SIG-M5 (cell line): ENCODE data around the gene ZNF235.
"Not testable (repeated sequence)": the region's sequence is repeated elsewhere in the genome, so short reads cannot be mapped to it uniquely, and the experiment has no call there.

Experiments
- DNase-seq: peaks from one replicate; lab custom pipeline; 2025; lab: John Stamatoyannopoulos, UW

The ZNF235 gene

DNA sequence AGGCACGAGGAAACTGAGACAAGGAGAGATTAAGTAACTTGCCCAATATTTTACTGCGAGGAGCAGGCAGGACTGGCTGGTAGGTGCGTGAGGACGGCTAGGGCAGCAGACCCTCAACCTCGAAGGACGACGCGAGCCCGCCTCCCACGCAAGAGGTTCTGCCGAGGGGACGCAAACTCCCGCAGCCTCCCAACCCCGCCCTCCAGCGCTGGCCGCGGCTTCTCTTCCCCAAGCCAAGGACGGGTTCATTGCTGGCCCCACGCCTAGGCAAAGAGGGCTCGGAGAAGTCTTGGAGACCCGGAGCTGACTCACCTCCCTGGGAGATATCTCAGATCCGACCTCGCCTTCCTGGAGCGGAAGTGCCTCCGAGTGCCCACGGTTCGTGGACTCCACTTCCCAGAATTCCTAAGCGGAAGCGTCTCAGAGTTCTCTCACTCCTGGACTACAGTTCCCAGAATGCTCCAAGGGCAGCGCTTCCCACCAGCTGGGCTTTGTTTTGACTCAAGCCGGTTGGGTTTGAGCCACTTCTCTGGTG lies at the start of gene ZNF235:
Gene ZNF235 (minus strand): TSS at position 367 of the 535 bp plus-strand sequence. CDS start 1,621 bp downstream, outside the sequence.
- peak; percentile 57 for DNase-seq

DNA sequence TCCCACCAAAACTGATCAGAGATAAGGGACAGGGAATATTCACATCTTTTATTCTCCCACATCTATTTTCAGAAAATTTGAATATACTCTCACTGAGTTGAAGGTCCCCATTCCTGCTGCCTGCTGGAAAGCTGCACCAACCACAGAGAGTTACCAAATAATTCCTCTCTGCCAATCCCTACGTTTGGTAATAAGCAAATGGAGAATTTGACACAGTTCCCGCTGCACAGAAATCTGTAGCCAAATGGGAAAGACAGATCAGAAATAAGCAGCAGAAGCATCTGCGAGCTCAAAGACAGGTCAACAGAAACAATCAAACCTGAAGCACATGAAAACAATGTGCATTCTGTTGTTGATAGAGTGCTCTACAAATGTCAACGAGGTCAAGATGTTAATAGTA lies 41.7 kb upstream of the ZNF235 start:
- no peak for DNase-seq

DNA sequence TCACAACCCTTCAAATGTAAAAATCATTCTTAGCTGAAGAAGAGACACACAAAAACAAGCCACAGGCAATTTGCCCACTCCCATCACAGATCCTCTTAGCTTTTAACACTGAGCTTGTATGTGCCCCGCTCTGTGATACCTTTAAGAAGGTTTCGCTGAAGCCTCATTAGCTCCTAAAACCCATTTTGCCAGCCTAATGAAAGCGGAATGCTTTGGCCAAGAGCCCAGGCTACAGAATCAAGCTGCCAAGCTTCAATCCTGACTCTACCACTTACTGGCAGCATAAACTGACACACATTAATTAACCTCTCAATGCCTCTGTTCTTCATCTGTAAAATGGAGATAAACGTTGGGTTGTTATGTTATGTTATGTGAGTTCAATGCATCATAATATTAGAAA lies 41.1 kb upstream of the ZNF235 start:
- DNase-seq, result no peak

DNA sequence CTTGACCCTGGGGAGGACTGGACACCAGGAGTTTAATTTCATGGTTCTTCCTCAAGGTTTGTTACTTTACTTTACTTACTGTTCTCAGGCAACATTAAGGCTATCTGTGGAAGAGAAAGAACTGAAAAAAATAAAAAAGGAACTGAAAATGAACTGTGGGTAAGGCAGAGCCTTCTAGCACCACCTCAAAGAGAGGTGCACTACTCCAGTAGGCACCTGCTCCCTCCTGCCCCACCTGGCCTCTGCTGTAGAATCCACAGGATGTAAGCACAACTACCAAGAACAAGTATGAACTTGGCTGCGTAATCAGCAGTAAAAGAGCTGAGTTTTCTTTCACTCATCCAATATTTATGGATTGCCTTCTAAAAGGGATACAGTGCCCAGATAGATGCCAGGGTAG lies 39.4 kb upstream of the ZNF235 start:
- no peak for DNase-seq

- DNase-seq, result no peak
Measured at GRCh38 chr19:44341794-44342193, 37.0 kb upstream of the ZNF235 start.

DNA sequence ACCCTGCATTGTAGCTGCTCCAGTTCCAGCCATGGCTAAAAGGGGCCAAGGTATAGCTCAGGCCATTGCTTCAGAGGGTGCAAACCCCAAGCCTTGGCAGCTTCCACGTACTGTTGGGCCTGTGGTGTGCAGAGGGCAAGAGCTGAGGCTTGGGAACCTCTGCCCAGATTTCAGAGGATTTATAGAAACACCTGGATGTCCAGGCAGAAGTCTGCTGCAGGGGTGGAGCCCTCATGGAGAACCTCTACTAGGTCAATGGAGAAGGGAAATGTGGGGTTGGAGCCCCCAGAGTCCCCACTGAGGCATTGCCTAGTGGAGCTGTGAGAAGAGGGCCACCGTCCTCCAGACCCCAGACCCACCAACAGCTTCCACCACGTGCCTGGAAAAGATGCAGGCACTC lies 29.8 kb upstream of the ZNF235 start:
- DNase-seq, result not testable (repeated sequence)

DNA sequence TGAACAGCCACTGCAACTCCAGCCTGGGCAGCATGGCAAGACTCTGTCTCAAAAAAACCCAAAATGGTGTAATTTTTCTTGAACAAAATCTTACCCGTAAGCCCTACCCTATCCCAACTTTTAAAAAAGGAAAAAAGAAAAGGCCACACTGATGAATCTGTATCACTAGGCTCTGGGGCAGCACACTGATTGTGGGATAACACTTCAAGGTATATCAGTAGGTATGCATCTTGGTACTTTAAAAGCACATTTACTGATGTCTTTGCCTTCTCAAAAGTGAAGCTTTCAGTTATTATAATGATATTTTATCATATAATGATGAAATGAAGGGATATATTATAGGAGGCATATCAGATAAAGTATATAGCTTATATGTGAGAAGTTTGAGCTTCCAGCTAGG lies 27.3 kb upstream of the ZNF235 start:
- DNase-seq, result no peak

DNA sequence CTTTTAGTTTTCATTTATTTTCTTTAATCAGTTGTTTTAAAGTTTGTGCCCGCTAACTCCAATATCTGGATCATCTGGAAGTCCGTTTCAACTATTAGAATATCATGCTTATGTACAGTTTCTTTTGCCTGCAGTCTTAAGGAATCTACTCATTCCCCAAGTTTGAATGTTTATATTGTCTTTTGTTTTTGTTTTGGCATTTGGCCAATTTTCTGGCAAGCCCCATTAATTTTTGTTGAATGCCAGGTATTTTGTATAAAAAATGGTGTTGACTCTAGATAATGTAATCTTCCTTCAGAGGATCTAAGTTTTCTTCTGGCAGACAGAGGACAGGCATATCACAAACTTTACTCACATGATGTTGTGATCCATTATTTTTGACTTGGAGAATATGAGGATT lies 11.1 kb upstream of the ZNF235 start:
- no peak for DNase-seq

- no peak for DNase-seq
Measured at GRCh38 chr19:44313231-44313630, 8.4 kb upstream of the ZNF235 start.

- DNase-seq, result no peak
Measured at GRCh38 chr19:44308011-44308410, 3.2 kb upstream of the ZNF235 start.

- DNase-seq, result no peak
Measured at GRCh38 chr19:44306283-44306682, 1.5 kb upstream of the ZNF235 start.

DNA sequence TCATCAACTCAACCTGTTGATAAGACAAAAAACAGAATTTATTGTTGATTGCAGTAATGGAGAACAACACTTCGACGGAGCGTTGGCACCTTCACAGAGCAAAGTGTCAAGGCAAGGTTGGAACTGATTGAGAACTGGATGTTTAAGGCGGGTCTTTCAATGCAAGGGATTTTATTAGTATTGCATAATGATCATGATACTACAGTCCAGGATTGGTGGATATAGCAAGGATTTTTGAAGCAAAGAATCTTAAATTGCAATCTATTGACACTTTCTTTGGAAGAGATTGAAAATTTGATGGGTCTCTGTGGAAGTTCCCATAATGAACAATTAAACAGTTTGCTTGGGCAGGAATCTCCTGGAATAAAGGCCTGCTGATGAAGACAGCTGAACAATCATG lies 632 bp upstream of the ZNF235 start:
- DNase-seq, result no peak

DNA sequence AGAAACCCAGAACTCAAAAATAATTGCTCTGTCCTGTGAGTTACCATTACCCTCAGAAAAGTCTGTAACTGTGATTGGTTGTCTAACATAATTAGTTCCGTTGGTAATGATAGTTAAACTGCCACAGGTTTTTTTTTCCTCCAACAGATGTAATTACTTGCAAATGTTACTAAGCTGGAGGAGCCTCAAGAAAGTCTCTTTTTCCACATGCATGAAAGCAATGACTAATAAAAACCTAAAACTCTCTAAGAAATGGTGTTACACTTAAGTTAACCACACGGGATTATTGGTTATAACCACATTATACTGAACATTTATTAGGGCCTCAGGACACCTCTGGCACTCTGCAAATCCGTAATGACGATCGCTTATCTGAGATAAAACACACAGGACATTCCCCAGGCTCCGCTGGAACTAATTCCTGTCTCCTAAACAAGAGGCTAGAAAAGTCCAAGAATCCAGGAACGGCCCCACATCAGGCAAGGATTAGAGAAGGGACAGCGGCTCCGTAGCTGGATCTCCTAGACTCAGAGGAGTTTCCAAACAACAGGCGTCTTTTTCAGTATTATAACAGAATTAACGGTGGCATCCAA lies 753 bp downstream of the ZNF235 start:
- DNase-seq, result no peak

DNA sequence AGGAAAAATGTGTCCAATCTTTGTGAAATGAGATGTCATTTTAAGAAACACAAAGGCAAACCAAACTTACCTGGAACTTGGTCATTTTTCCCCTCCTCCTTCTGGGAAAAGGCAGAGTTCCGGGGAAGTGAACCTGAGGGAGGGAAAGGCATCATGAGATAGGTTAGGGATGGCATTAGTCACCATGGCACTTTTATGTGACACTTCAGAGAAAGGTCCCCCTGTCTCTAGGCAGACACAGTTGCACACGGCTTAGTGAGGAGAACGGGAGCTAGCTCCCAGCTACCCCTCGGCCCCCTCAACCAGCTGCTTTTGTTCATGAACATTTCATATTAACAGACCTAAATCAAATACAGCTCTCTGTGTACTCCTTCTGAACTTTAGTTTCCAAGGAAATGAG lies 1.5 kb downstream of the ZNF235 start:
- no peak for DNase-seq

- DNase-seq, result no peak
Measured at GRCh38 chr19:44284968-44285367, 19.9 kb downstream of the ZNF235 start.

DNA sequence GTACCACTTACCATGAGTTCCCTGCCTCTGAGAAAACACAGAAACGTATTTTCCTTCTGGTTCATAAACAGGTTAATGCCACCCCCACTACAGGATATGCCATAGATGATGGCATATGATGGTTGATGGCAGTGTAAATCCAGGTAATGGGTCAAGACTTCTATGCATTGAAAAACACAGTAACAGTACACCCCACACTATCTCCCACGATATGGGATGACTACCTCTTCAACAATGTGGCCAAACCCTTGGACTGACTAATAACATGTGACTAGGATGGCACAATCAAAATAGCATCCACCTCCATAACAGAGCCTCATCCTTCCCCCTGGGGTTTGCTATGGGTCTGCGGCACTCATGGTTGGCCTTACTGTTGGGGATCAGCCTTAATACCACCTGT lies 22.0 kb downstream of the ZNF235 start:
- no peak for DNase-seq

DNA sequence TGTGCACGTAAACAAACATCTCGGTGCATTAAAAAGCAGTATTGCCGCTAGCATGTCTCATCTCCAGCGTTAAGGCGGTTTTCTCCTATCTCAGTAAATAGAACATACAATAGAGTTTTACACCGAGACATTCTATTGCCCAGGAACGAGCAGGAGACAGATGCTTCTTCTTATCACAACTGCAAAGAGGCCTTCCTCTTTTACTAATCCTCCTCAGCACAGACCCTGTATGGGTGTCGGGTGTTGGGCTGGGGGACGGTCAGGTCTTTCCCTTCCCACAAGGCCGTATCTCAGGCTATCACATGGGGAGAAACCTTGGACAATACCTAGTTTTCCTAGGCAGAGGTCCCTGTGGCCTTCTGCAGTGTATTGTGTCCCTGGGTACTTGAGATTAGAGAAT lies 23.9 kb downstream of the ZNF235 start:
- no peak for DNase-seq

- DNase-seq, result no peak
Measured at GRCh38 chr19:44278181-44278690, 26.6 kb downstream of the ZNF235 start.

- DNase-seq, result no peak
Measured at GRCh38 chr19:44277331-44277730, 27.5 kb downstream of the ZNF235 start.

DNA sequence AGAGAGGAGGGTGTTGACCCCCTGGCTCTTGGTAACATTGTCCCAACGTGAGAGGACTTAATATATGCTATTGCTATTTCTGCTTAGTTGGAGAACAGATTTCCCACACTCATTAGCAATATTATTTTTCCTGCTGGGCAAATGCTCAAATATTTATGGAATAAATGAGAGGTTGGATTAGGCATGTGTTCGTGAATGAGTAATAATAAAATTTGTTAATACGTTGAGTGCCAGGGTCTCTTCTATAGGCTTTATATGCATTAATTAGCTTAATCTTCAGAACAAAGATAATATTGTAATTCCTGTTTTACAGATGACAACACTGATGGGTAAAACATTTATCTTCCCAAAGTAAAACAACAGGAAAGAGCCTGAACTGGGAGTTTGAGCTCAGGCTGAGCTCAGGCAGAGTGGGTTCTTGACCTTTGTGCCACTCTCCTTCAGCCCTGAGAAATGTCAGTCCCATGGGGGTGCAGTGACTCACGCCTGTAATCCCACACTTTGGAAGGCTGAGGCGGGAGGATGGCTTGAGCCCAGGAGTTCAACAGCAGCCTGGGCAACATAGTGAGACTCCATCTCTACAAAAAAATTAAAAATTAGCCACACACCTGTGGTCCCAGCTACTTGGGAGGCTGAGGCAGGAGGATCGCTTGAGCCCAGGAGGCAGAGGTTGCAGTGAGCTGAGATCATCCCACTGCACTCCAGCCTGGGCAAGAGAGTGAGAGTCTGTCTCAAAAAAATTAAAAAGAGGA lies 44.0 kb downstream of the ZNF235 start:
- DNase-seq, result no peak

DNA sequence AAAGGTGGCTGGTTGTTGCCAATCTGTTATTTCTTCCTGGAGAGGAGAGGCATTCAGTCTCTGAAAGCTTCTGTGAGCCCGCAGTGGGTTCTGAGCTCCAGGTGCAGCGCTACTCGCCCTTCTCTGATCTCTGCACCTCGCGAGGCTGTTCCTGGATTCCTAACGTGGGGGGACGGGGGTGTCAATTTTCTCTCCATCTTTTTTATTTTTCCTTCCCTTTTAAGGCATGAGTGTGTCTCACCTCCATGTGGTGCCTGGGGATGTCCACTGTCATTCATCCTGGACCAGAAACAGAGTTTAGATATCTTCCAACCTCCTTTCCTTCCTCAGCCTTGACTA lies 44.5 kb downstream of the ZNF235 start:
- DNase-seq, result no peak

DNA sequence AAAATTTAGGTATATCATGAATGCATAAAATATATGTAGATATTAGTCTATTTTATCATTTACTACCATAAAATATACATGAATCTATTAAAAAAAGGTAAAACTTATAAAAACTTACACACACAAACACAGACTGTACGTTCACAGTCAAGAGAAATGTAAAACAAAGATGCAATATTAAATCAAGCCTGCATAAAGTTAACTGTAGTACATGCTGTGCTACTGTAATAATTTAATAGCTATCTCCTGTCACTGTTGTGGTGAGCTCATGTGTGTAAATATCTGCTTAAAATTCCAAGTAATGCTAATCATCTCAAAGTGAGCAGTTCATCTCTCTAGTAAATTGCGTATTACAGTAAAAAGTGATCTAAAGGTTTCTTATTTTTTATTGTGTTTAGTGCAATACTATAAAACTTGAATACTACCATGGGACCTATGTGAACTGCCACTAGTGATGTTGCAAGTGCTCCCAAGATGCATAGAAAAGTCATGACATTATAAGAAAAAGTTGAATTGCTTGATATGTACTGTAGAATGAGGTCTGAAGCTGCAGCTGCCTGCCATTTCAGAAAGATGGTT lies 45.9 kb downstream of the ZNF235 start:
- no peak for DNase-seq

DNA sequence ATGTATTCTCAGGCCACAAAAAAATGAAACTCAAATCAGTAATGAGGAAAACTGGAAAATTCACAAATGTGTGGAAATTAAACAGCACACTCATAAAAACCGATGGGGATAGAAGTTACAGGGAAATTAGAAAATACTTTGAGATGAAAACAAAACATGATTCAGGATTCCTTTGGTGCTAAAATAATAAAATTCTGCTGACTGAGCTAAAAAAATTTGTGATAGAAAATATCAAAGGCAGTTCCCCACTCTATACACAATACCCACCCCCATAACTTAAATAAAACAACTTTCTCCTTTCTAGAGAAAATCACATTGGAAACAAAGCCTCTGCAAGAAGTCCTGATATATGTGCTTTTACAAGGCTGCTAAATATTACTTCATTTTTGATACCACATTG lies 46.7 kb downstream of the ZNF235 start:
- no peak for DNase-seq
